ENCODE data around the gene KCNQ1OT1.

The KCNQ1OT1 gene

DNA sequence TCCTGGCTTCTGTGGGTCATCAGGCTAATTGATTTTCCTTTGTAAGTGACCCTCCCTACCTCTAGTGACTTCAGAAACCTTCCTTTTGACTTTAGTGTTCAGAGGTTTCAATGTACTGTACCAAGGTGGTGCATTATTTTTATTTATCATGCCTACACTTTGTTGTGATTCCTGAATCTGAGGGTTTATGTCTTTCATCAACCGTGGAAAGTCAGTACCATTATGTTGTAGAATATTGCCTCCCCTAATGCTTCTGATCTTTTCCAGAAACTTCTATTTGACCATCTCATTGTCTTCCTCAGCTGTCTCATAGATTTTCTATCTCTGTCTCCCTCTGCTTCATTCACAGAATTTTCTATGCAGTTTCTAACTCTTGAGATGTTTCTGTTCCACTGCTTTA lies 105.5 kb downstream of the KCNQ1OT1 start:
- Histone ChIP-seq H3K36me3 (ENCODE audit: insufficient read depth, low read length) (no peaks in the 10 kb centered on the region), H3K27me3 (ENCODE audit: insufficient read depth, low read length, poor library complexity, severe bottlenecking) (no peaks in the 10 kb centered on the region), H3K79me2 (ENCODE audit: insufficient read depth, low read length) (no peaks in the 10 kb centered on the region), H3K4me1 (ENCODE audit: insufficient read depth, low read length, poor library complexity, severe bottlenecking) (no peaks in the 10 kb centered on the region), H2AFZ (ENCODE audit: low read length) (no peak overlapping the region), H3K4me2 (ENCODE audit: low read depth, low read length, poor library complexity, severe bottlenecking) (no peak overlapping the region), H3K9me3 (ENCODE audit: insufficient read depth, low read depth, low read length) (no peaks in the 10 kb centered on the region), H3K9ac (ENCODE audit: low read depth, low read length, poor library complexity, severe bottlenecking) (no peak overlapping the region), H3F3A (ENCODE audit: low read depth) (no peaks in the 10 kb centered on the region), H4K20me1 (ENCODE audit: insufficient read depth, low read length, poor library complexity, severe bottlenecking) (no peaks in the 10 kb centered on the region), H3K9me2 (replicated peaks; ENCODE audit: low read depth, low read length) (no peaks in the 10 kb centered on the region), H3K4me3 (ENCODE audit: low read length, poor library complexity, severe bottlenecking) (no peak overlapping the region)
- TF ChIP-seq EZH2phosphoT487 (IDR thresholded peaks at IDR 0.05; ENCODE audit: borderline replicate concordance): no peak
- TF ChIP-seq, protein P1, sequence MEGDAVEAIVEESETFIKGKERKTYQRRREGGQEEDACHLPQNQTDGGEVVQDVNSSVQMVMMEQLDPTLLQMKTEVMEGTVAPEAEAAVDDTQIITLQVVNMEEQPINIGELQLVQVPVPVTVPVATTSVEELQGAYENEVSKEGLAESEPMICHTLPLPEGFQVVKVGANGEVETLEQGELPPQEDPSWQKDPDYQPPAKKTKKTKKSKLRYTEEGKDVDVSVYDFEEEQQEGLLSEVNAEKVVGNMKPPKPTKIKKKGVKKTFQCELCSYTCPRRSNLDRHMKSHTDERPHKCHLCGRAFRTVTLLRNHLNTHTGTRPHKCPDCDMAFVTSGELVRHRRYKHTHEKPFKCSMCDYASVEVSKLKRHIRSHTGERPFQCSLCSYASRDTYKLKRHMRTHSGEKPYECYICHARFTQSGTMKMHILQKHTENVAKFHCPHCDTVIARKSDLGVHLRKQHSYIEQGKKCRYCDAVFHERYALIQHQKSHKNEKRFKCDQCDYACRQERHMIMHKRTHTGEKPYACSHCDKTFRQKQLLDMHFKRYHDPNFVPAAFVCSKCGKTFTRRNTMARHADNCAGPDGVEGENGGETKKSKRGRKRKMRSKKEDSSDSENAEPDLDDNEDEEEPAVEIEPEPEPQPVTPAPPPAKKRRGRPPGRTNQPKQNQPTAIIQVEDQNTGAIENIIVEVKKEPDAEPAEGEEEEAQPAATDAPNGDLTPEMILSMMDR (conservative IDR thresholded peaks at IDR 0.05; ENCODE audit: low read length): no peak

- no peaks in the 10 kb centered on the region for H3K9me2 ChIP-seq (replicated peaks; ENCODE audit: low read depth, low read length)
- H3K4me2 ChIP-seq (ENCODE audit: low read depth, low read length, poor library complexity, severe bottlenecking): no peak overlapping the region
- TF ChIP-seq EZH2phosphoT487 (IDR thresholded peaks at IDR 0.05; ENCODE audit: borderline replicate concordance): no peak
- TF ChIP-seq, protein P1 (conservative IDR thresholded peaks at IDR 0.05; ENCODE audit: low read length): no peak
- no peaks in the 10 kb centered on the region for H4K20me1 ChIP-seq (ENCODE audit: insufficient read depth, low read length, poor library complexity, severe bottlenecking)
- H3K9me3 ChIP-seq (ENCODE audit: insufficient read depth, low read depth, low read length): no peaks in the 10 kb centered on the region
- H3K4me1 ChIP-seq (ENCODE audit: insufficient read depth, low read length, poor library complexity, severe bottlenecking): no peaks in the 10 kb centered on the region
- H3K9ac ChIP-seq (ENCODE audit: low read depth, low read length, poor library complexity, severe bottlenecking): no peak overlapping the region
- H3K27me3 ChIP-seq (ENCODE audit: insufficient read depth, low read length, poor library complexity, severe bottlenecking): no peaks in the 10 kb centered on the region
- H2AFZ ChIP-seq (ENCODE audit: low read length): no peak overlapping the region
- H3K79me2 ChIP-seq (ENCODE audit: insufficient read depth, low read length): no peaks in the 10 kb centered on the region
- no peaks in the 10 kb centered on the region for H3K36me3 ChIP-seq (ENCODE audit: insufficient read depth, low read length)
- no peaks in the 10 kb centered on the region for H3F3A ChIP-seq (ENCODE audit: low read depth)
- no peak overlapping the region for H3K4me3 ChIP-seq (ENCODE audit: low read length, poor library complexity, severe bottlenecking)
Observed at GRCh38 chr11:2593393-2593950, 106.3 kb downstream of the KCNQ1OT1 start.

- TF ChIP-seq EZH2phosphoT487 (IDR thresholded peaks at IDR 0.05; ENCODE audit: borderline replicate concordance): no peak
- TF ChIP-seq, protein P1 (conservative IDR thresholded peaks at IDR 0.05; ENCODE audit: low read length): no peak
- no peak overlapping the region for H3K4me3 ChIP-seq (ENCODE audit: low read length, poor library complexity, severe bottlenecking)
- no peak overlapping the region for H3K4me2 ChIP-seq (ENCODE audit: low read depth, low read length, poor library complexity, severe bottlenecking)
- no peaks in the 10 kb centered on the region for H3K9me3 ChIP-seq (ENCODE audit: insufficient read depth, low read depth, low read length)
- no peaks in the 10 kb centered on the region for H4K20me1 ChIP-seq (ENCODE audit: insufficient read depth, low read length, poor library complexity, severe bottlenecking)
- no peaks in the 10 kb centered on the region for H3K27me3 ChIP-seq (ENCODE audit: insufficient read depth, low read length, poor library complexity, severe bottlenecking)
- no peaks in the 10 kb centered on the region for H3K36me3 ChIP-seq (ENCODE audit: insufficient read depth, low read length)
- H3K9me2 ChIP-seq (replicated peaks; ENCODE audit: low read depth, low read length): no peaks in the 10 kb centered on the region
- no peaks in the 10 kb centered on the region for H3K4me1 ChIP-seq (ENCODE audit: insufficient read depth, low read length, poor library complexity, severe bottlenecking)
- no peak overlapping the region for H2AFZ ChIP-seq (ENCODE audit: low read length)
- no peaks in the 10 kb centered on the region for H3K79me2 ChIP-seq (ENCODE audit: insufficient read depth, low read length)
- H3K9ac ChIP-seq (ENCODE audit: low read depth, low read length, poor library complexity, severe bottlenecking): no peak overlapping the region
- H3F3A ChIP-seq (ENCODE audit: low read depth): no peaks in the 10 kb centered on the region
Observed at GRCh38 chr11:2592559-2593392, 107.0 kb downstream of the KCNQ1OT1 start.

Data from Loucy (cell line).